ENCODE data around the gene SPEF1.
"Not testable (repeated sequence)": the region's sequence is repeated elsewhere in the genome, so short reads cannot be mapped to it uniquely, and the experiment has no call there.

Gene SPEF1, protein sequence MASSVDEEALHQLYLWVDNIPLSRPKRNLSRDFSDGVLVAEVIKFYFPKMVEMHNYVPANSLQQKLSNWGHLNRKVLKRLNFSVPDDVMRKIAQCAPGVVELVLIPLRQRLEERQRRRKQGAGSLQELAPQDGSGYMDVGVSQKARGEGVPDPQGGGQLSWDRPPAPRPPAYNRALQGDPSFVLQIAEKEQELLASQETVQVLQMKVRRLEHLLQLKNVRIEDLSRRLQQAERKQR

DNA sequence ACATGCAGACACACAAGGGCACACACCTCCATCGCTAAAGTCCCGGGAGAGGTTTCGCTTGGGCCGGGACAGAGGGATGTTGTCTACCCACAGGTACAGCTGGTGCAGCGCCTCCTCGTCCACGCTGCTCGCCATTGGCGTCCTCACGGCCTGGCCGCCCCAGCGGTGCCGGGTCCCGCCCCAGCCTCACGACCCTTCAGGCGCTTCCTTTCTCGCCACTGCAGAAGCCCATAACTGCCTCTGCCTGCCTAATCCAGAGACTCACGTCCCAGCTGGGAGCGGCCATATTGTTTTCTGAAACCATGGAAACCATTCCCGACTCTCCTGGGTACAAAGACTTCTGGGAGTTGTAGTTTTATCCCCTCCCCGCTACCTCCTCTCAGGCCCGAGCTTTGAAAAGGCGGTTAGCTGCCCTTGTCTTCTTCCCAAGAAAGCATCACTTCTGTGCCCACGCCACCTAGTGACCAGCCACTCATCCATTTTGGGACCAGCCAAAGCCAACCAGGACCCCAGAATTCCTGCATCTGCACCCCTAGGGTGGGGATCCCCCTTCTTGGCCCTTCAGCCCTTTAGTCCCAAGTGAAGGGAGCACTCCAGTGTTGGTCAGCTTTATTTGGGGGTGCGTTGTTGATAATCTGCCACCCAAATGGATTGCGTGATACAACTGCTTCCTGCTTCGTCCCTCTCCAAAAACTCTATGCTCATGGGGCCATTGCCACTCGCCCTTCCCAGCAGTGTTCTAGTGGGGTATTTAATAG is at the start of gene SPEF1:
Gene SPEF1 (minus strand): TSS at position 296 of the 758 bp plus-strand sequence. CDS start 161 bp downstream, at position 135.
- peak; percentile 98 for DNase-seq (ENCODE audit: low spot score)

DNA sequence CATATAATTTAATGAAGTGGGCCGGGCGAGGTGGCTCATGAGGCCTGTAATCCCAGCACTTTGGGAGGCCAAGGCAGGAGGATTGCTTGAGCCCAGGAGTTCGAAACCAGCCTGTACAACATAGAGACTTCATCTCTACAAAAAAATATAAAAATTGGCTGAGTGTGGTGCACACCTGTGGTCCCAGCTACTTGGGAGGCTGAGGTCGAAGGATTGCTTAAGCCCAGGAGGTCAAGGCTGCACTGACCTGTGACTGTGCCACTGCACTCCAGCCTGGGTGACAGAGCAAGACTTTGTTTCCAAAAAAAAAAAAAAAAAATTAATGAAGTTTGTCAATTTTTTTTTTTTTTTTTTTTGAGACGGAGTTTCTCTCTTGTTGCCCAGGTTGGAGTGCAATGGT is 48.6 kb upstream of the SPEF1 start:
- not testable (repeated sequence) for DNase-seq (ENCODE audit: low spot score)

GRCh38 chr20:3828798-3829197 is 47.5 kb upstream of the SPEF1 start:
- DNase-seq (ENCODE audit: low spot score), result no peak

DNA sequence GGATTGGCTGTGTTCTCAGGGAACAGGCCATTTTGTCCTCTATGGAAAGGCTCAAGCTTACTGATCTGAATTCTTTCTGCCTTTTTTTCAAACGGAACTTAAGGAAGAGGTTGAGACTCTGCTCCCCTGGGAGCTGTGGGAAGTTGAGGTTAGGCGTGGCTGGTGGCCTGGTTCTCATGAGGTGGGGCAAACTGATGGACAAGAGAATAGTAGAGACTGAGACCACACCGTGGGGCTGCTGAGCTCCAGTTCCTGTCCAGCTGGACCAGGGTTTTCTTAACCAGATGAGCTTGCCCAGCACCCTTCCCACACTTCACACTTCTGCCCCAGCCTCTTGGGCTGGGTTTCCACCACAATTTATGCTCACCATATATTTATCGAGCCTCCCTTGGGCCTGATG is 45.2 kb upstream of the SPEF1 start:
- DNase-seq (ENCODE audit: low spot score), result no peak

DNA sequence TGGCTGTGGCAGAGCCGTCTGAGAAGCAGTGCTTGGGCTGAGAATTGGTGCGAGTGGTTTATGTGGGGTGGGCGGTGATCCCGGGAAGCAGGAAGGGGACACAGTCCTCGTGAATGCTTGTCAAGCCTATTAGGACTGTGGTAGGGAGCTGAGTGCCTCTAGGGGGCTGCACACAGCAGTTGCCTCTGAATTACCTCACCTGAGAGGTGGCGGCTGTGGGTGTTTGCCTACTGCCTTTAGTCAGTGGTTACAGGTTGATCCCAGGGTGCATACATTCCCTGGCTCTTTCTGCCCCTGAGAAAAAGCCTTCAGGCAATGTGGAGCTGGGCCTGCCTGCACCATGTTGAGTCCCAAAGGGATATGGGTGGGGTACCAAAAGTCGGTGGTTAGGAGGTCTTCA is 44.3 kb upstream of the SPEF1 start:
- no peak for DNase-seq (ENCODE audit: low spot score)

DNA sequence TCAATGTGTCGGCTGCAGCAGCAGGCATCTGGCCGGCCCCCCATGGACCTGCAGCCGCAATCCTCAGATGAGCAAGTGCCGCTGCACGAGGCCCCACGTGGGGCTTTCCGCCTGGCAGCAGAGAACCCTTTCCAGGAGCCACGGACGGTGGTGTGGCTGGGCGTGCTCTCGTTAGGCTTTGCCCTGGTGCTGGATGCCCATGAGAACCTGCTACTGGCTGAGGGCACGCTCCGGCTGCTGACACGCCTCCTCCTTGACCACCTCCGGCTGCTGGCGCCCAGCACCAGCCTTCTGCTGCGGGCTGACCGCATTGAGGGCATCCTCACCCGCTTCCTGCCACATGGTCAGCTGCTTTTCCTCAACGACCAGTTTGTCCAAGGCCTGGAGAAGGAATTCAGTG is 42.6 kb upstream of the SPEF1 start:
- DNase-seq (ENCODE audit: low spot score), result no peak

DNA sequence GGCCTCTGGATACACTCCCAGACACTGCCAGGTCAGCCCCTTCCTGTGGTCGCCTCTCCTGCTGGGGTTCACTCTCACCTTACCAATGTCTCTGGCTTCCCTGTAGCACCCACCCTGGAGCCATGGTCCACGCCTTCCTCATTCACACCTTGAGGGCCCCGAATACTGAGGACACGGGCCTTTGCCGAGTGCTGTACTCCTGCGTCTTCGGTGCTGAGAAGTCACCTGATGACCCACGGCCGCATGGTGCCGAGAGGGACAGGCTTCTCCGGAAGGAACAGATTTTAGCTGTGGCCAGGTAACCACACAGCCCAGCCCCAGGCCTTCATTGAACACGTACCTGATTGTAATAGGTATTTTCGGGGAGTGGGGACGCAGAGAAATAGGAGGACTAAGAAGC is 40.7 kb upstream of the SPEF1 start:
- no peak for DNase-seq (ENCODE audit: low spot score)

- DNase-seq (ENCODE audit: low spot score), result no peak
Measured at GRCh38 chr20:3820901-3821727, 39.9 kb upstream of the SPEF1 start.

DNA sequence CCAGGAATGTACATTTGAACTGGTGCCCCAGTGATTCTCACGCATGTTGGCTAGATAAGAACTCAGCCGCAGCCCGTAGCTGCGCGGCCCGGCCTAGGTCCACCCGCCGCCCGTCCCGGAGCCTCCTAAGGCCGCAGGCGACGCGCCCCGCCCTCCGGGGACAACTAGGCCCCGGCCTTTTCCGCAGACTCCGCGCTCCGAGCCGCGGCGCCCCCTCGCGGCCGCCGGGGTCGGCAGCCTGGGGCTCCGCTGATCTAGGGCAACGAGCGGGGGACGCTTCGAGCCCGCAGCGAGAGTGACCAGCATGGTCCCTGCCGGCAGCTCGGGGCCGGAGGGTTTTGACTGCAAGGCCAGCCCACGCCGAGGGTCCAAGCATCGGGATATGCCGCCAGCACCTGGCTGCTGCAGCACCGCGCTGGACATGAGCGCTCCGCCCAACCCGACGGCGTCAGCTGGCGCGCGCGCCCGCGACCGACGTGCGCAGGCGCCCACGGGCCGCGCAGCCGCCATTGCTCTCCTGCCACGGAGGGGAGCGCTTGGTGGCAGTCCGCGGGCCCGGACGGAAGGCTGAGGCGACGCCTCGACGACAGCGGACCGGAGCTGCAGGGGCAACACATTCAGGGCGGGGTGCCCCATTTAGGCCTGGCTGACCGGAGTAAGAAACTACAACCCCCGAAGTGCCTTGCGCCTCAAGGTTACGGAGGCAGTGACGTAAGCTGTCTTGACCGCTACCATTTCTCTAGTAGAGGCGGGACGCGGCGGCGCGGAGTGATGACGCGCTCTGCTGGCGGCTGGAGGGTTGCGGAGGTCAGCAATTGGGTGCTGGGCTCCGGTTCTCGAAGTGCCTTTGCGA is 39.0 kb upstream of the SPEF1 start, which contains the start of gene AP5S1:
Gene AP5S1 (plus strand): TSS at position 500 of the 853 bp plus-strand sequence. CDS start 1,571 bp downstream, outside the sequence.
- peak; percentile 90 for DNase-seq (ENCODE audit: low spot score)

DNA sequence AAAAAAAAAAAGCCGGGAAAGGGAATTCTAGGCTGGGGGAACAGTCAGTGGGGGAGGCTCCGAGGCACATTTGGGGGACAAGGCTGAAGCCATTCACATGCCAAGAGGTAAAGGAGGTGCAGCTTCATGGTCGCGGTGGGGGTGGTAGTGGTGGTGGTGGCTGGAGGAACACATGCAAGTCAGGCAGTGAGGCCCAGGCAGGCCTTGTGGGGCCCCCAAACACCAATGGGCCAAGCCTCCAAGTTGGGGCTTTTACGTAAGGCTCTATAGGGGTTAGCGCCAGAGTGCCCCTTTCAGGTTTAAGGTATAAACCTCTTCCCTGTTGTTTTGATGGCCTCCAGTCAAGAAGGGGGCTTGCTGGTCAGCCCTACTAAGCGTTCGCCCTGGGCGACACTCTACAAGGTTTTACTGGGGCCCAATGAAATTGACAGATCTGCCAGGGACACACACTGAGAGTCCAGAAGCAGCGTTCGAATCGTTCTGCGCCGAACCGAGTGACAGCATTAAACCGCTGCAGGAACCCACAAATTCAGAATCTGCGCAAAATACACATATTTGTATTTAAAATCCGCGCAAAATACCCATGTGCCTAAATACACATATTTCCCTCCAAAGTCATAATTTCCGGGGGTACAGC is 38.3 kb upstream of the SPEF1 start:
- no peak for DNase-seq (ENCODE audit: low spot score)

DNA sequence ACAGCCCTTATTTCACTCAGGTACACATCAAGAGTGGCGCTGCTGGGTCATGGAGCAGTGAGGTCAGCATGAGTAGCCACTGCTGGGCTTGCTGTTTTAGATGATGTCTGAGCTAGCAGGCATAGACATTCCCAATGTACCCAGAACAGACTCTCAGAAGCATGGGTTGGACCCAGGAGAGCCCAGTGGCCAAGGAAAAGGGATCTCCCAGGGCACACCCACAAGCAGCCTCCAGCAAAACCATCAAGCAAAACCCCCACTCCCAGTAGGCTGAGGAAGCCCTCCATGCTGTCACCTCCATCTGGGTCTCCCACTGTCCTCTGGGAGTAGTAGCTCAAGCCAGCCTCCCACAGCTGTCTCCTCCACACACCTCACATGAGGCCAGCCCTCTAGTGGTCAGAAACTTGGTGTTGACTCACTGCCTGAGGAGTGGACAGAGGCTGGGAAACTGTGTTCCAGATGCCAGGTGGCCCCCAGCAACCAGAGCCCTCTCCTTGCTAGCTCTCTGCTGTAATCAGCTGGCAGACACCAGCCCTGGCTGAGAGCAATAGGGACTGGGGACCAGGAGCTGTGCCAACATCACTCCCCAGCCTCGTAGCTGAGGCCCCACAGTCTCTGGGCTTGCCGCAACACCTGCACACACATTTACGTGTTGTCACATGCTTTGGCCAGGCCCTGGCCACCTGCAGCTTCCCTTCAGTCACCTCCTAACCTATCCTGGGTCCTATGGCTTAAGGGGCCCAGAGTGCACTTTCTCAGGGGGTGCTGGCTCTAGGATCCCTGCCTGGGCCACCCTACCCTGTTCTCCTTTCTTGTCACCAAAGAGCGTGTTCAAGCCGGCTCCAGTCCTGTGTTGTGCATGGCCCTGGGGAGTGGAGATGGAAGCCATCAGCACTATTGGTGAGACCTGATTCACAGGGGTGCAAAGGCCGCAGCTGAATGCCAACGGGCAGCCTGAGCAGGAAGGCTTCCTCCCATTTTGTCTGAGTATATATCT is 37.2 kb upstream of the SPEF1 start:
- peak; percentile 72 for DNase-seq (ENCODE audit: low spot score)

DNA sequence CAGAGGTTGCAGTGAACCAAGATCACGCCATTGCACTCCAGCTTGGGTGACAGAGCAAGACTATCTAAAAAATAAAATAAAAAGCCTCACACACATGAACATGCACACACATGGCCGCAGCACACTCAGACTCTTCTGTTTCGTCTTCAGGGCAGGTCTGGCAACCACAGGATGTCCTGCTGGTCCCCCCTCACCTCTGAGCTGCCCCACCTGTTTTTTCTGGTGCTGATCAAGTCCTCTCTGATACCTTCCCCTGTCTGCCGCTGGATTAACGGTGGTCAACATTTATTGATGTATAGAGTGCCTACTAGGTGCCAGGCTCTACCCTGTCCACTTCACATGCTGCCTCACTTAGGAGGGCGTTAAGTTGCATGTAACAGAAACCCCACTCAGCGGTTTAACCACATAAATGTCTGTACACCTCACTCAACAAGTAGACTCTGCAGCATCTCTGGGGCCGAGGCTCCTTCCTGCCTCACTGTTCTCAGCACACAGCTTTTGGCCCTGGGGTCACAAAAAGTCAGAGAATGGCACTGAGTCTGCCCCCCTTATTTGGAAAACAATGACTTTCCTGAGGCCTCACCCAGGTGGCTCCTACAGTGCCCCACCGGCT is 34.6 kb upstream of the SPEF1 start:
- DNase-seq (ENCODE audit: low spot score), result no peak

- DNase-seq (ENCODE audit: low spot score), result no peak
Measured at GRCh38 chr20:3814928-3815495, 33.8 kb upstream of the SPEF1 start.

DNA sequence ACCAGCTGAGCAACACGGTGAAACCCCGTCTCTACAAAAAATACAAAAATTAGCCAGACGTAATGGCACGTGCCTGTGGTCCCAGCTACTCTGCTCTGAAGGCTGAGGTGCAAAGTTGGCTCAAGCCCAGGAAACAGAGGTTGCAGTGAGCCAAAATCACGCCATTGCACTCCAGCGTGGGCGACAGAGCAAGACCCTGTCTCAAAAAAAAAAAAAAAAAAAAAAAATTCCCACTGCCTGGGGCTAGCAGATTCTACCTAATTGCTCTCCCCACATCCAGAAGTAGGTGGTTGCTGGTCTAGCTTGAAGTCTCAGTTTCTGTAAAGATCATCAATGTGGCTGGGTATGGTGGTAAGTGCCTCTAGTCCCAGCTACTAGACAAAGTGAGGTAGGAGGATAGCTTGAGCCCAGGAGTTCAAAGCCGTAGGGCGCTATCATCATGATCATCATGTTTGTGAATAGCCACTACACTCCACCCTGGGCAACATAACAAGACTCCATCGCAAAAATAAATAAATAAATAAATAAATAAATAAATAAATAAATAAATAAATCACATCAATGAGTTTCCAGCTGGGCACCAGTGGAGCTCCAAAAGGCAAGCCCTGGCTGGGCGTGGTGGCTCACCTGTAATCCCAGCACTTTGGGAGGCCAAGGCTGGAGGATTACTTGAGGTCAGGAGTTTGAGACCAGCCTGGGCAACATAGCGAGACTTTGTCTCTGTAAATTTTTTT is 32.8 kb upstream of the SPEF1 start:
- DNase-seq (ENCODE audit: low spot score), result no peak

- no peak for DNase-seq (ENCODE audit: low spot score)
Measured at GRCh38 chr20:3812975-3813847, 32.0 kb upstream of the SPEF1 start.

DNA sequence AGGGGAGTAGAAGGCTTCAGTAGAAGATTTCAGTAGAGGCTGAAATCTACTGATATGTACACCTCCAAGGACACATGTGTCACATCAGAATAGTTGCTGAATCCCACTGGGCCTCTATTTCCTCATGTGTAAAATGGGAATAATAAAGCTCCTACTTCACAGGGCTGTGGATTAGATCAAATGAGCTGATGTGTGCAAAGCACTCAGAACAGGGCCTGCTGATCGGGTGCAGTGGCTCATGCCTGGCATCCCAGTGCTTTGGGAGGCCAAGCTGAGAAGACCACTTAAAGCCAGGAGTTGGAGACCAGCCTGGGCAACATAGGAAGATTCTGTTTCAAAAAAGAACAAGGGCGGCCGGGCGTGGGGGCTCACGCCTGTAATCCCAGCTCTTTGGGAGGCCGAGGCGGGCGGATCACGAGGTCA is 31.0 kb upstream of the SPEF1 start:
- no peak for DNase-seq (ENCODE audit: low spot score)
